Stimulated activated effector memory CD8-positive, alpha-beta T cell treated with anti-CD3 and anti-CD28 coated beads, Interleukin-12 subunit alpha, Interleukin-12 subunit beta, amount 100 ng/mL, for 72 hours (primary cell): ENCODE data around the gene GCNT2.
"Not testable (repeated sequence)": the region's sequence is repeated elsewhere in the genome, so short reads cannot be mapped to it uniquely, and the experiment has no call there.

Experiments used
- ATAC-seq: fragments of 150-1000 bp; cut with Tn5 transposase; 2 replicates; pipeline ENCODE4 v1.10.0; 2021
- DNase-seq, 2 donors: peaks; one replicate each; pipeline ENCODE4 v3.0.0; 2021 to 2022; ENCODE audit warnings: low spot score in 2 of 2
- H3K27ac Mint-ChIP-seq: one replicate; pipeline ENCODE4 v1.8.0; 2022; ENCODE audit warnings: mild to moderate bottlenecking, mixed read lengths
- H3K36me3 Mint-ChIP-seq: one replicate; pipeline ENCODE4 v1.8.0; 2022; ENCODE audit warnings: mild to moderate bottlenecking, mixed read lengths
- H3K4me1 Mint-ChIP-seq: one replicate; pipeline ENCODE4 v1.8.0; 2022; ENCODE audit warnings: mixed read lengths
- H3K4me3 Mint-ChIP-seq: one replicate; pipeline ENCODE4 v1.8.0; 2022; ENCODE audit warnings: mild to moderate bottlenecking, mixed read lengths
- H3K9me3 Mint-ChIP-seq: one replicate; pipeline ENCODE4 v1.8.0; 2022; ENCODE audit warnings: mixed read lengths

The GCNT2 gene

GRCh38 chr6:10621213-10621612 is 100.1 kb downstream of the GCNT2 start:
- DNase-seq (no peak), ATAC-seq (no peak)
- H3K9me3 Mint-ChIP-seq: no peaks in the 10 kb centered on the region
- H3K4me3 Mint-ChIP-seq: no peak overlapping the region
- no peak overlapping the region for H3K27ac Mint-ChIP-seq
- H3K4me1 Mint-ChIP-seq: peaks cover 4% of the 10 kb centered on the region
- H3K36me3 Mint-ChIP-seq: no peaks in the 10 kb centered on the region

- Mint-ChIP-seq H3K36me3 (no peaks in the 10 kb centered on the region), H3K9me3 (no peaks in the 10 kb centered on the region), H3K27ac (no peak overlapping the region), H3K4me3 (no peak overlapping the region), H3K4me1 (no peaks in the 10 kb centered on the region)
- ATAC-seq (no peak), DNase-seq (no peak)
Measured at GRCh38 chr6:10621847-10622246, 100.7 kb downstream of the GCNT2 start.

GRCh38 chr6:10624836-10625235 is 103.7 kb downstream of the GCNT2 start:
- no peak overlapping the region for H3K4me3 Mint-ChIP-seq
- ATAC-seq (no peak), DNase-seq (no peak)
- H3K4me1 Mint-ChIP-seq: no peaks in the 10 kb centered on the region
- no peaks in the 10 kb centered on the region for H3K36me3 Mint-ChIP-seq
- no peaks in the 10 kb centered on the region for H3K9me3 Mint-ChIP-seq
- H3K27ac Mint-ChIP-seq: no peak overlapping the region

GRCh38 chr6:10626154-10626741 is 105.1 kb downstream of the GCNT2 start:
- DNase-seq: no peak
- H3K4me3 Mint-ChIP-seq: no peak overlapping the region
- no peak for ATAC-seq
- H3K4me1 Mint-ChIP-seq: no peaks in the 10 kb centered on the region
- no peaks in the 10 kb centered on the region for H3K36me3 Mint-ChIP-seq
- no peaks in the 10 kb centered on the region for H3K9me3 Mint-ChIP-seq
- no peak overlapping the region for H3K27ac Mint-ChIP-seq

GRCh38 chr6:10627800-10628199 is 106.6 kb downstream of the GCNT2 start:
- Mint-ChIP-seq H3K4me1 (no peaks in the 10 kb centered on the region), H3K27ac (no peak overlapping the region)
- ATAC-seq: no peak

GRCh38 chr6:10630178-10630577 is 109.0 kb downstream of the GCNT2 start:
- DNase-seq (no peak), ATAC-seq (no peak)
- Mint-ChIP-seq H3K9me3 (no peaks in the 10 kb centered on the region), H3K4me3 (no peak overlapping the region), H3K4me1 (no peaks in the 10 kb centered on the region), H3K36me3 (no peaks in the 10 kb centered on the region), H3K27ac (no peak overlapping the region)

More at GRCh38 chr6:10627800-10628199, 106.6 kb downstream of the GCNT2 start:
- no peaks in the 10 kb centered on the region for H3K36me3 Mint-ChIP-seq
- no peaks in the 10 kb centered on the region for H3K9me3 Mint-ChIP-seq
- H3K4me3 Mint-ChIP-seq: no peak overlapping the region
- DNase-seq: no peak

- H3K36me3 Mint-ChIP-seq: no peaks in the 10 kb centered on the region
- no peaks in the 10 kb centered on the region for H3K4me1 Mint-ChIP-seq
- no peak overlapping the region for H3K27ac Mint-ChIP-seq
- no peaks in the 10 kb centered on the region for H3K9me3 Mint-ChIP-seq
- DNase-seq (no peak), ATAC-seq (peak; percentile 90)
- no peak overlapping the region for H3K4me3 Mint-ChIP-seq
Measured at GRCh38 chr6:10633216-10633615, 112.1 kb downstream of the GCNT2 start.

- Mint-ChIP-seq H3K27ac (no peak overlapping the region), H3K4me3 (no peak overlapping the region), H3K36me3 (no peaks in the 10 kb centered on the region), H3K4me1 (peaks cover 7% of the 10 kb centered on the region), H3K9me3 (no peaks in the 10 kb centered on the region)
- DNase-seq: no peak
- ATAC-seq: no peak
Measured at GRCh38 chr6:10640412-10640811, 119.3 kb downstream of the GCNT2 start.

GRCh38 chr6:10641528-10641927 is 120.4 kb downstream of the GCNT2 start:
- Mint-ChIP-seq H3K9me3 (no peaks in the 10 kb centered on the region), H3K36me3 (no peaks in the 10 kb centered on the region), H3K4me1 (peaks cover 7% of the 10 kb centered on the region), H3K4me3 (no peak overlapping the region), H3K27ac (no peak overlapping the region)
- ATAC-seq: no peak
- DNase-seq: no peak

- no peak for ATAC-seq
- no peak for DNase-seq
- Mint-ChIP-seq H3K4me3 (no peak overlapping the region), H3K4me1 (peaks cover 7% of the 10 kb centered on the region), H3K27ac (no peak overlapping the region), H3K9me3 (no peaks in the 10 kb centered on the region), H3K36me3 (no peaks in the 10 kb centered on the region)
Measured at GRCh38 chr6:10643201-10643651, 122.1 kb downstream of the GCNT2 start.

GRCh38 chr6:10644225-10644624 is 123.1 kb downstream of the GCNT2 start:
- H3K27ac Mint-ChIP-seq: no peak overlapping the region
- DNase-seq (no peak), ATAC-seq (no peak)
- no peaks in the 10 kb centered on the region for H3K9me3 Mint-ChIP-seq
- no peak overlapping the region for H3K4me3 Mint-ChIP-seq
- peaks cover 7% of the 10 kb centered on the region for H3K4me1 Mint-ChIP-seq
- no peaks in the 10 kb centered on the region for H3K36me3 Mint-ChIP-seq

- Mint-ChIP-seq H3K9me3 (no peaks in the 10 kb centered on the region), H3K27ac (no peak overlapping the region), H3K4me1 (peaks cover 9% of the 10 kb centered on the region), H3K36me3 (no peaks in the 10 kb centered on the region), H3K4me3 (peak overlapping the region; percentile 25)
- ATAC-seq: peak; percentile 64
- no peak for DNase-seq
Measured at GRCh38 chr6:10655508-10656055, 134.4 kb downstream of the GCNT2 start.

GRCh38 chr6:10658910-10659698 is 138.0 kb downstream of the GCNT2 start:
- DNase-seq (no peak), ATAC-seq (no peak)
- H3K4me1 Mint-ChIP-seq: peaks cover 9% of the 10 kb centered on the region
- H3K36me3 Mint-ChIP-seq: no peaks in the 10 kb centered on the region
- H3K9me3 Mint-ChIP-seq: no peaks in the 10 kb centered on the region
- H3K4me3 Mint-ChIP-seq: peak overlapping the region; percentile 43
- peak overlapping the region; percentile 29 for H3K27ac Mint-ChIP-seq

- Mint-ChIP-seq H3K36me3 (no peaks in the 10 kb centered on the region), H3K4me3 (peak overlapping the region; percentile 43), H3K9me3 (no peaks in the 10 kb centered on the region), H3K27ac (no peak overlapping the region), H3K4me1 (peaks cover 9% of the 10 kb centered on the region)
- DNase-seq (peak in 1 of 2 donors; percentile 51), ATAC-seq (peak; percentile 26)
Measured at GRCh38 chr6:10659699-10660348, 138.7 kb downstream of the GCNT2 start.

GRCh38 chr6:10660431-10661191 is 139.5 kb downstream of the GCNT2 start:
- H3K4me3 Mint-ChIP-seq: peak overlapping the region; percentile 43
- DNase-seq, H3K9me3 Mint-ChIP-seq, H3K27ac Mint-ChIP-seq, H3K4me1 Mint-ChIP-seq, ATAC-seq, H3K36me3 Mint-ChIP-seq: not testable (repeated sequence)
